ENCODE data around the gene PATL2.
"Not testable (repeated sequence)": the region's sequence is repeated elsewhere in the genome, so short reads cannot be mapped to it uniquely, and the experiment has no call there.

PATL2 gene

DNA sequence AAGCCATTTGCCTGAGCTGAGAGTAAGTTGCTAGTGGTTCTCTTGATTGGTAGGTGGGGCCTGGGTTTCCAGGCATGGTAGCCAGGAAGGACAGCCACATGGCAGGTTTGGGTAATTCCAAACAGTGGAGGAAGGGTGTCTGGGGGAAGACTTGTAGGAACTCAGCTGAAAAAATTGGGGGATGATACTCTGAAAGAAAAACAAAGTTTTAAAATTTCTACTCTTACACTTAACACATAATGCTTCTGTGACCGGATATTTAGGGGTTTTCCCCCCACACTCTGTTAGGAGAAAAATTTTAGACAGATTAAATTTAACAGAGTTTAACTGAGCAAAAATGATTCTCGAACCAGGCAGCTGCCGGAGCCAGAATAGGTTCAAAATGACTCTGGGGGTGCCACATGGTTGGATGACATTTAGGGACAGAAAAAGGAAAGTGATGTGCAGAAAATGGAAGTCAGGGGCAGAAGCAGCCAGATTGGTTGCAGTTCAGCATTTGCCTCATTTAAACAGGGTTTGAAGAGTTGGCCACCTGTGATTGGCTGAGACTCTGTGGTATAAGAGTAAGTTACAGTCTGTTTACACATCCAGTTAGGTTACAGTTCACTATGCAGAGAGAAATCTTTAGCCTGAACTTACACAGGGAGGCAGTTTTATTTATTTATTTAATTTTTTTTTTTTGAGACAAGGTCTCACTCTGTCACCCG lies 8.3 kb upstream of the PATL2 start:
- no peak for DNase-seq (ENCODE audit: low read depth)

DNA sequence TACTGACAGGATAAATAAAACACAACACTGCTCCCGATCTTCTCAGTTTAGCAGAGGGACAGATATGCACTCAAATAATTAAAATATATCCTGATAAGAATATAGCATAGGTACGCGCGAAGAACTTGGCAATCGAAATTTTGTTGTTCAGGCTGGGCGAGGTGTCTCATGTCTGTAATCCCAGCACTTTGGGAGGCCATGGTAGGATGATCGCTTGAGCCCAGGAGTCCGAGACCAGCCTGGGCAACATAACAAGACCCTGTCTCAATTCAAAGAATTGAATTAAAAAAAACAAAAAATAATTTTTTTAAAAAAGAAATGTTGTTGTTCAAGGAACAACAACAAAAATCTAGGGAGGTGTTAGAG lies 7.8 kb upstream of the PATL2 start:
- DNase-seq (ENCODE audit: low read depth): no peak

DNA sequence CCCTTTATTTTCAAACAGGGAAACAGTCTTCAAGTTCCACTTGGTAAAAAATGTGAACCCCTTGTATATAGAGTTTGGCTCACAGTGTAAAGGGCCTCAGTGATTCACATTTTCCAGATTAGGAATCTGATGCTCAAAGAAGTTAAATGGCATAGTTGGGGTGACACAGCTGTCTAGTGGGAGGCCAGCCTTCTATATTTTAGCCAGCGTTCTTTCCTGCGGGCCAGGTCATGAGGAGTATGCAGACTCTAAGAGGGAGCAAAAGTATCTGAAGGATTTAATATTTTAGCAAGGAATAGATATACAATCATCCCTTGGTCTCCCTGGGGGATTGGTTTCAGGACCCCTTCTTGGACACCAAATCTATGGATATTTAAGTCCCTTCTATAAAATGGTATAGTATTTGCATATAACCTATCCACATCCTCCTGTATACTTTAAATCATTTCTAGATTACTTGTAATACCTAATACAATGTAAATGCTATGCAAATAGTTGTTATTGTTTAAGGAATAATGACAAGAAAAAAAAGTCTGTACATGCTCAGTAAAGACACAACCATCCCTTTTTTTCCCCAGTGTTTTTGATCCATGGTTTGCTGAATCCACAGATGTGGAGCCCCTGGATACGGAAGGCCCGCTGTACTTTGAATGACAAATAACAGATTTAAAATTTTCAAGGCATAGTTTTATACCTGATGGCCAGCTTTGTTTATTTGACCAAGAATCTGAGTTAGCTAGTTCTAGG lies 7.2 kb upstream of the PATL2 start:
- no peak for DNase-seq (ENCODE audit: low read depth)

DNA sequence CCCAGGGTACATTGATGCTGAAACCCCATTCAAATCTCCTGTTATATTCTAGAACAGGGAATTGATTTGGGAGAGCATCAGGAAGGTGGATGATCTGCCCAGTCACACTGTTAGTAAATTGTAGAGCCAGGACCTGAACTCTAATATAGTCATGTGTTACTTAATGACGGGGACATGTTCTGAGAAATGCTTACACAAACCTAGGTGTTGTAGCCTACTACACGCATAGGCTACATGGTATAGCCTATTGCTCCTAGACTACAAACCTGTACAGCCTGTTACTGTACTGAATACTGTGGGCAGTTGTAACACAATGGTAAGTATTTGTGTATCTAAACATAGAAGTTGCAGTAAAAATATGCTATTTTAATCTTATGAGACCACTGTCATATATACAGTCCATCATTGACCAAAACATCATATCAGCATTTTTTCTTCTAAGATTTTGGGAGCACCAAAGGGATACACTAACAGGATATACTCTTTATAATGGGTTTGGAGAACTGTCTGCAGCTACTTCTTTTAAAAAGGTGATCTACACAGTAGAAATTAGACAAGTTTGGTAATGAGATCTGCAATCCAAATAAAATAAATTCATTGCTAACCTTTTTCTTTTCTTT lies 6.0 kb upstream of the PATL2 start:
- DNase-seq (ENCODE audit: low read depth): no peak

DNA sequence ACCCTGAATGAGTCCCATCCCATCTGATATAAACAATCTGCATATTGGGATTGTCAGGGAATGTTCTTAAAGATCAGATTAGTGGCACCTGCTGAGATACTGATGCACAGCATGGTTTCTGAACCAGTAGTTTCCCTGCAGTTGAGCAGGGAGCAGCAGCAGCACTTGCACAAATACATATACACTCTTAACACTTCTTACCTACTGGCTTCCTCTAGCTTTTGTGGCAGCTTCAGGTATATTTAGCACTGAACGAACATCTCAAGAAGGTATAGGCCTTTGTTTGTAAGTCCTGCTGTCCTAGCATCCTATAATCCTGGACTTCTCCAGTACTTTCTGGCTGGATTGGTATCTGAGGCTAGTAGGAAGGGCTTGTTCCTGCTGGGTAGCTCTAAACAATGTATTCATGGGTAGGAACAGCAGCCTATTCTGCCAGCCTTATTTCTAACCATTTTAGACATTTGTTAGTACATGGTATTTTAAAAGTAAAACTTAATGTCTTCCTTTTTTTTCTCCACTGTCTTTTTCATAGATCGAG lies 4.7 kb upstream of the PATL2 start:
- no peak for DNase-seq (ENCODE audit: low read depth)

DNA sequence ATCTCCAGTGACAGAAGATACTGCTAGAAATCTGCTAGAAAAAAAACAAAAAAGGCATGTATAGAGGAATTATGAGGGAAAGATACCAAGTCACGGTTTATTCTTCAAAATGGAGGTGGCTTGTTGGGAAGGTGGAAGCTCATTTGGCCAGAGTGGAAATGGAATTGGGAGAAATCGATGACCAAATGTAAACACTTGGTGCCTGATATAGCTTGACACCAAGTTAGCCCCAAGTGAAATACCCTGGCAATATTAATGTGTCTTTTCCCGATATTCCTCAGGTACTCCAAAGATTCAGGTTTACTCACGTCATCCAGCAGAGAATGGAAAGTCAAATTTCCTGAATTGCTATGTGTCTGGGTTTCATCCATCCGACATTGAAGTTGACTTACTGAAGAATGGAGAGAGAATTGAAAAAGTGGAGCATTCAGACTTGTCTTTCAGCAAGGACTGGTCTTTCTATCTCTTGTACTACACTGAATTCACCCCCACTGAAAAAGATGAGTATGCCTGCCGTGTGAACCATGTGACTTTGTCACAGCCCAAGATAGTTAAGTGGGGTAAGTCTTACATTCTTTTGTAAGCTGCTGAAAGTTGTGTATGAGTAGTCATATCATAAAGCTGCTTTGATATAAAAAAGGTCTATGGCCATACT lies 4.1 kb upstream of the PATL2 start:
- no peak for DNase-seq (ENCODE audit: low read depth)

DNA sequence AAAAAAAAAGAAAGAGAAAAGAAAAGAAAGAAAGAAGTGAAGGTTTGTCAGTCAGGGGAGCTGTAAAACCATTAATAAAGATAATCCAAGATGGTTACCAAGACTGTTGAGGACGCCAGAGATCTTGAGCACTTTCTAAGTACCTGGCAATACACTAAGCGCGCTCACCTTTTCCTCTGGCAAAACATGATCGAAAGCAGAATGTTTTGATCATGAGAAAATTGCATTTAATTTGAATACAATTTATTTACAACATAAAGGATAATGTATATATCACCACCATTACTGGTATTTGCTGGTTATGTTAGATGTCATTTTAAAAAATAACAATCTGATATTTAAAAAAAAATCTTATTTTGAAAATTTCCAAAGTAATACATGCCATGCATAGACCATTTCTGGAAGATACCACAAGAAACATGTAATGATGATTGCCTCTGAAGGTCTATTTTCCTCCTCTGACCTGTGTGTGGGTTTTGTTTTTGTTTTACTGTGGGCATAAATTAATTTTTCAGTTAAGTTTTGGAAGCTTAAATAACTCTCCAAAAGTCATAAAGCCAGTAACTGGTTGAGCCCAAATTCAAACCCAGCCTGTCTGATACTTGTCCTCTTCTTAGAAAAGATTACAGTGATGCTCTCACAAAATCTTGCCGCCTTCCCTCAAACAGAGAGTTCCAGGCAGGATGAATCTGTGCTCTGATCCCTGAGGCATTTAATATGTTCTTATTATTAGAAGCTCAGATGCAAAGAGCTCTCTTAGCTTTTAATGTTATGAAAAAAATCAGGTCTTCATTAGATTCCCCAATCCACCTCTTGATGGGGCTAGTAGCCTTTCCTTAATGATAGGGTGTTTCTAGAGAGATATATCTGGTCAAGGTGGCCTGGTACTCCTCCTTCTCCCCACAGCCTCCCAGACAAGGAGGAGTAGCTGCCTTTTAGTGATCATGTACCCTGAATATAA lies 2.2 kb upstream of the PATL2 start:
- DNase-seq (ENCODE audit: low read depth): no peak

DNA sequence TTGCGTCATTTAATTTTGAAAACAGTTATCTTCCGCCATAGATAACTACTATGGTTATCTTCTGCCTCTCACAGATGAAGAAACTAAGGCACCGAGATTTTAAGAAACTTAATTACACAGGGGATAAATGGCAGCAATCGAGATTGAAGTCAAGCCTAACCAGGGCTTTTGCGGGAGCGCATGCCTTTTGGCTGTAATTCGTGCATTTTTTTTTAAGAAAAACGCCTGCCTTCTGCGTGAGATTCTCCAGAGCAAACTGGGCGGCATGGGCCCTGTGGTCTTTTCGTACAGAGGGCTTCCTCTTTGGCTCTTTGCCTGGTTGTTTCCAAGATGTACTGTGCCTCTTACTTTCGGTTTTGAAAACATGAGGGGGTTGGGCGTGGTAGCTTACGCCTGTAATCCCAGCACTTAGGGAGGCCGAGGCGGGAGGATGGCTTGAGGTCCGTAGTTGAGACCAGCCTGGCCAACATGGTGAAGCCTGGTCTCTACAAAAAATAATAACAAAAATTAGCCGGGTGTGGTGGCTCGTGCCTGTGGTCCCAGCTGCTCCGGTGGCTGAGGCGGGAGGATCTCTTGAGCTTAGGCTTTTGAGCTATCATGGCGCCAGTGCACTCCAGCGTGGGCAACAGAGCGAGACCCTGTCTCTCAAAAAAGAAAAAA lies 1.4 kb upstream of the PATL2 start:
- DNase-seq (ENCODE audit: low read depth): peak; percentile 84

DNA sequence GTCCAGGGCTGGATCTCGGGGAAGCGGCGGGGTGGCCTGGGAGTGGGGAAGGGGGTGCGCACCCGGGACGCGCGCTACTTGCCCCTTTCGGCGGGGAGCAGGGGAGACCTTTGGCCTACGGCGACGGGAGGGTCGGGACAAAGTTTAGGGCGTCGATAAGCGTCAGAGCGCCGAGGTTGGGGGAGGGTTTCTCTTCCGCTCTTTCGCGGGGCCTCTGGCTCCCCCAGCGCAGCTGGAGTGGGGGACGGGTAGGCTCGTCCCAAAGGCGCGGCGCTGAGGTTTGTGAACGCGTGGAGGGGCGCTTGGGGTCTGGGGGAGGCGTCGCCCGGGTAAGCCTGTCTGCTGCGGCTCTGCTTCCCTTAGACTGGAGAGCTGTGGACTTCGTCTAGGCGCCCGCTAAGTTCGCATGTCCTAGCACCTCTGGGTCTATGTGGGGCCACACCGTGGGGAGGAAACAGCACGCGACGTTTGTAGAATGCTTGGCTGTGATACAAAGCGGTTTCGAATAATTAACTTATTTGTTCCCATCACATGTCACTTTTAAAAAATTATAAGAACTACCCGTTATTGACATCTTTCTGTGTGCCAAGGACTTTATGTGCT lies 721 bp upstream of the PATL2 start:
- no peak for DNase-seq (ENCODE audit: low read depth)

DNA sequence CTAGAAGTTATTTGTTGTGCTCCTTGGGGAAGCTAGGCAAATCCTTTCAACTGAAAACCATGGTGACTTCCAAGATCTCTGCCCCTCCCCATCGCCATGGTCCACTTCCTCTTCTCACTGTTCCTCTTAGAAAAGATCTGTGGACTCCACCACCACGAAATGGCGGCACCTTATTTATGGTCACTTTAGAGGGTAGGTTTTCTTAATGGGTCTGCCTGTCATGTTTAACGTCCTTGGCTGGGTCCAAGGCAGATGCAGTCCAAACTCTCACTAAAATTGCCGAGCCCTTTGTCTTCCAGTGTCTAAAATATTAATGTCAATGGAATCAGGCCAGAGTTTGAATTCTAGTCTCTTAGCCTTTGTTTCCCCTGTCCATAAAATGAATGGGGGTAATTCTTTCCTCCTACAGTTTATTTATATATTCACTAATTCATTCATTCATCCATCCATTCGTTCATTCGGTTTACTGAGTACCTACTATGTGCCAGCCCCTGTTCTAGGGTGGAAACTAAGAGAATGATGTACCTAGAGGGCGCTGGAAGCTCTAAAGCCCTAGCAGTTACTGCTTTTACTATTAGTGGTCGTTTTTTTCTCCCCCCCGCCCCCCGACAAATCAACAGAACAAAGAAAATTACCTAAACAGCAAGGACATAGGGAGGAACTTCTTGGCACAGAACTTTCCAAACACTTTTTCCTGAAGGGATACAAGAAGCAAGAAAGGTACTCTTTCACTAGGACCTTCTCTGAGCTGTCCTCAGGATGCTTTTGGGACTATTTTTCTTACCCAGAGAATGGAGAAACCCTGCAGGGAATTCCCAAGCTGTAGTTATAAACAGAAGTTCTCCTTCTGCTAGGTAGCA lies 657 bp downstream of the PATL2 start:
- DNase-seq (ENCODE audit: low read depth): no peak

DNA sequence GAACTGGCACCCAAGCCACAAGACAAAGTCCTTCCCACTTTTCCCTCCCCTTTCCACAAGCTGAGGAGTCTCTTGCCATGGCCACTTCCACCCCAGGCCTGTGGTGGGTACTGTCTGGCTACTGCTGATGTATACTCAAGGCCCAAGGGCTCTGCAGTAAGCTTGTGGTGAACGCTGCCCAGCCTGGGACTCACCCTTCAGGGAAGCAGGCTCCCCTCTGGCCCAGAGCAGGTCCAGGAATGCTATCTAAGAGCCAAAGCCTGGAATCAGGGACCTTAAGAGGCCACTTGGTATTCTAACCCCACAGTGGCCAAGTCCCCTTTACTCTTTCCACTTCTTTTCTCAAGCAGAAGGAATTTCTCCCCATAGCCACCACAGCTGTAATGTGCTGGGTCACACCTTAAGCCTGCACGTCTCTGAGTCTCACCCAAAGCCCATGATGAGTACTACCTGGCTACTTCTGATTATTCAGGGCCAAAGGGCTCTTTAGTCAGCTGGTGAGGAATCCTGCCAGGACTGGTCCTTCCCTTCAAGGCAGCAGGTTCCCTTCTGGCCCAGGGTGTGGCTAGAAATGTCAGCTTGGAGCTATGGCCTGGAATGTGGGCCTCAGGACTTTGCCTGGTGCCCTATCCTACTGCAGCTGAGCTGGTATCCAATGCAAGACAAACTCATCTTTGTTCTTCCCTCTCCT lies 4.0 kb downstream of the PATL2 start:
- DNase-seq (ENCODE audit: low read depth): no peak

DNA sequence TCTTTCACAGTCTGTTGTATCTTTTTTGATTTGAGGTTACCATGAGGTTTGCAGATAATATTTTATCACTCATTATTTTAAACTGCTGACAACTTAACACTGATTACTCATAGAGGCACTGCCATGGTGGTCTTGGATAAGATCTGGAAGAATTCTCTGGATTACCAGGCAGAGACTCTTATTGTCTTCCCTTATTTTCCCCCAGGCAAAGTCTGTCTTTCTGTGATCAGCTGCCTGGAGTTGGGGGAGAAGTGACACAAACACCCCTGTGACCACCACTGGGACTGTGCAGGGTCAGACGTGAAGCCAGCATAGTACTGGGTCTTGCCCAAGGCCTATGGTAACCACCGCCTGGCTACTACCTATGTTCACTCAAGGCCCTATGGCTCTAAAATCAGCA lies 4.7 kb downstream of the PATL2 start:
- no peak for DNase-seq (ENCODE audit: low read depth)

DNA sequence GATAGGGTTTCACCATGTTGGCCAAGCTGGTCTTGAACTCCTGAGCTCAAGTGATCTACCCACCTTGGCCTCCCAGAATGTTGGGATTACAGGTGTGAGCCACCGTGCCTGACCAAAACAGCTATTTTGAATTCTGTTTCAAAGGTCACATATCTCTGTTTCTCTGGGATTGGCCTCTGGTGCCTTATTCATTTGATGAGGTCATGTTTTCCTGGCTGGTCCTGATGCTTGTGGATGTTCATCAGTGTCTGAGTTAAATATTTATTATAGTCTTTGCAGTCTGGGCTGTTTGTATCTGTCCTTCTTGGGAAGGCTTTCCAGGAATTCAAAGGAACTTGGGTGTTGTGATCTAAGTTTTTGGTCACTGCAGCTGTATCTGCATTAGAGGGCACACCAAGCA lies 5.1 kb downstream of the PATL2 start:
- DNase-seq (ENCODE audit: low read depth): no peak

DNA sequence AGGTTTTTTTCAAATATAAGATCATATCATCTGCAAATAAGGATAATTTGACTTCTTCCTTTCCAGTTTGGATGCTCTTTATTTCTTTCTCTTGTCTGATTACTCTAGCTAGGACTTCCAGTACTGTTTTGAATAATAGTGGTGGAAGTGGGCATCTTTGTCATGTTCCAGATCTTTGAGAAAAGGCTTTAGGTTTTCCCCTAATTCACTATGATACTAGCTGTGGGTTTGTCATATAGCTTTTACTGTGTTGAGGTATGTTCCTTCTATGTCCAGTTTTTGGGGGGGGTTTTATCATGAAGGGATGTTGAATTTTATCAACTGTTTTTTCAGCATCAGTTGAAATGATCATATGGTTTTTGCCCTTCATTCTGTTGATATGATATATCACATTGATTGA lies 10.4 kb downstream of the PATL2 start:
- DNase-seq (ENCODE audit: low read depth): not testable (repeated sequence)

DNA sequence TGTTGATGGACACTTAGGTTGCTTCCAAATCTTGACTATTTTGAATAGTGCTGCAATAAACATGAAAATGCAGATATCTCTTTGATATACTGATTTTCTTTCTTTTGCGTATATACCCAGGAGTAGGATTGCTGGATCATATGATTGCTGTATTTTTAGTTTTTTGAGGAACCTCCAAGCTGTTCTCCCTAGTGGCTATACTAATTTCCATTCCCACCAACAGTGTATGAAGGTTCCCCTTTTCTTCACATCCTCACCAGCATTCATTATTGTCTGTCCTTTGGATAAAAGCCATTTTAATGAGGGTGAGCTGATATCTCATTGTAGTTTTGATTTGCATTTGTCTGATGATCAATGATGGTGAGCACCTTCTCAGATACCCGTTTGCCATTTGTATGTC lies 12.5 kb downstream of the PATL2 start:
- DNase-seq (ENCODE audit: low read depth): no peak

DNA sequence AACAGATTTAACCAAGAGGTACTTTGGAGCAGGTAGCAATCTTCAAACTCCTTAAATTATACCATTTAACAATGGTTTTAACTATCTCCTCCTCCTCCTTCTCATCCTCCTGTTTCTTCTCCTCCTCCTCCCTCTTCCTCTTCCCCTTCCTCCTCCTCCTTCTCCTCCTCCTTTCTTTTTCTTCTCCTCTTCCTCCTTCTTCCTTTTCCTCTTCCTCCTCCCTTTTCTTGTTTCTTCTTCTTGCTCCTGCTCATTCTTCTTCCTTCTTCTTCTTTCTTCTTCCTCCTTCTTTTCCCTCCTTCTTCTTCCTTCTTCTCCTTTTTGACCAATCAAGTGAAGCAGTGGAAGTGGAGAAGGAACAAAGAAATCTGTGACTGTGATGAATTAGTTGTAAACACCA lies 14.1 kb downstream of the PATL2 start:
- no peak for DNase-seq (ENCODE audit: low read depth)

DNA sequence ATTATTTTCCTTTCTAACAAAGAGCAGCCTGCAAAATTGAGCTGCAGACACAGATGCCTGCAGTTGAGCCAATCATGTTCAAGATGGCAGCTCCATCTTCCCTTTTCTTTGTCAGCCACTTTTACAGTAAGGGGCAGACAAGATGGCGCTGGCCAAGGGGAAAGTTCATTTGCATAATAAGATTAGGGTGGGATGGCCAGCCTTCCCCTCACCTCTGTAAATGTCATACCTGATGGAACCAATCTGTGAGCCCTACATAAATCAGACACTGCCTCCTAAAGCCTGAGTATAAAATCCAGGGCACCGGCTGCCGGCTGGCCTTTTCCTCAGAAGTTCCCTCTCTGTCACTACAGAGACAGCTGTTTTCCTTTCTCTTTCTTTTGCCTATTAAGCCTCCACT lies 15.8 kb downstream of the PATL2 start:
- no peak for DNase-seq (ENCODE audit: low read depth)

DNA sequence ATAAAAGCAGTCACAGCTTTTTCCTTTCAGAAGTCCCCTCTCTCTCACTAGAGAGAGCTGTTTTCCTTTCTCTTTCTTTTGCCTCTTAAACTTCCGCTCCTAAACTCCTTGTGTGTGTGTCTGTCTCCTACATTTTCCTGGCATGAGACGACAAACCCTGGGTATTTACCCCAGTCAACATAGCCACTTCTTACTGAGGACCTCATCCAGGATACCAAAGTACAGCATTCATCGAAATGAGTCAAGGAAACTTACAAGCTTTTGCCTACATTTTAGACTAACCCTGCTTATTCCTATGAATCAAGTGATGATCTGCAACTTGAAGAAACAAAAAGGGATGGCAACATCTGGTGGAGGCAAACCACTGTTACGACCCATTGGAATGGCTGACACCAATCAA lies 16.7 kb downstream of the PATL2 start:
- no peak for DNase-seq (ENCODE audit: low read depth)

DNA sequence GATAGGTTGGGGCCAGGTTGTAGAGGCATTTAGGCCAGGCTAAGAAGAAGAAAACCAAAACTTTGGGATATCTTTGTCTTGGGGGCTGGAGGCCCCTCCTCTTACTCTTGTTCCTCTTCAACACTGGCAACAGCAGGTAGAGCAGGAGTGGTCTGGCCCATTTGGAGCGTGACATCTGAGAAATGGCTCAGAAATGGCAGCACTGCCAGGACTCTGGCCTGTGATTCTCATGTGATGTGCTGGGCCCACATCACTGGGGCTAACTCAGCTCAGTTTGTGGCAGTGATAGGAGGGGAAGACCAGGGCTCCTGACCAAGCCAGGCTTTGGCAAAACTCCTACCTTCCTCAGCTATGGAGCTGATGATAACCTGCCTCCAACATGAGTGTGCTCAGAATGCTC lies 18.5 kb downstream of the PATL2 start:
- DNase-seq (ENCODE audit: low read depth): no peak
